ENCODE measurements around the gene ELFN1. TPM values are rescaled to one million over a fixed set of nuclear protein-coding genes. Genes with fewer than 3 reads are reported as not detected.
"Not testable (repeated sequence)": the region's sequence is repeated elsewhere in the genome, so short reads cannot be mapped to it uniquely, and the experiment has no call there.

The ELFN1 gene
- total RNA-seq, 6 donors from 2014 or later, result 0.11 to 3.0 (median 0.30) TPM; not detected in 1

GRCh38 chr7:1716263-1717094 lies 46.4 kb downstream of the ELFN1 start:
- Histone ChIP-seq H3K9me3 (no peaks in the 10 kb centered on the region), H3K27me3 (peaks cover 0 to 4% (median 0%) of the 10 kb centered on the region in 4 donors), H3K4me3 (no peak overlapping the region), H3K27ac (no peak overlapping the region), H3K36me3 (no peaks in the 10 kb centered on the region), H3K4me1 (peaks cover 0 to 14% (median 3%) of the 10 kb centered on the region in 4 donors)
- TF ChIP-seq CTCF (IDR thresholded peaks at IDR 0.05), result no peak
- no peak for TF ChIP-seq POLR2A (IDR thresholded peaks at IDR 0.05)
- no peak for TF ChIP-seq EP300 (IDR thresholded peaks at IDR 0.05)
- TF ChIP-seq POLR2AphosphoS5 (IDR thresholded peaks at IDR 0.05), result no peak
- 63 to 64% methylated on average over 15 to 19 of the region's 20 CpGs for WGBS, 2 donors
- DNase-seq, result peak in 1 of 2 donors; percentile 59
- no peak for ATAC-seq (ENCODE audit: low FRiP score in 2 of 2)

GRCh38 chr7:1717095-1717483 lies 47.0 kb downstream of the ELFN1 start:
- H3K4me1 ChIP-seq, result peaks cover 0 to 14% (median 3%) of the 10 kb centered on the region in 4 donors
- no peaks in the 10 kb centered on the region for H3K9me3 ChIP-seq
- no peak for TF ChIP-seq POLR2AphosphoS5 (IDR thresholded peaks at IDR 0.05)
- ATAC-seq (ENCODE audit: low FRiP score in 2 of 2), result no peak
- WGBS, 2 donors, result 84 to 87% methylated on average over 10 of the region's 10 CpGs
- no peak overlapping the region for H3K4me3 ChIP-seq
- no peak for DNase-seq
- H3K36me3 ChIP-seq, result no peaks in the 10 kb centered on the region
- H3K27me3 ChIP-seq, result peaks cover 0 to 4% (median 0%) of the 10 kb centered on the region in 4 donors
- H3K27ac ChIP-seq, result no peak overlapping the region

- Histone ChIP-seq H3K27ac (no peak overlapping the region), H3K4me1 (peaks cover 0 to 13% (median 3%) of the 10 kb centered on the region in 4 donors), H3K9me3 (no peaks in the 10 kb centered on the region), H3K36me3 (no peaks in the 10 kb centered on the region), H3K27me3 (peaks cover 0 to 4% (median 0%) of the 10 kb centered on the region in 4 donors), H3K4me3 (no peak overlapping the region)
- 92 to 94% methylated on average over 15 of the region's 15 CpGs for WGBS, 2 donors
- TF ChIP-seq EP300 (IDR thresholded peaks at IDR 0.05), result no peak
- TF ChIP-seq POLR2AphosphoS5 (IDR thresholded peaks at IDR 0.05), result no peak
- no peak for TF ChIP-seq POLR2A (IDR thresholded peaks at IDR 0.05)
- no peak for TF ChIP-seq CTCF (IDR thresholded peaks at IDR 0.05)
- DNase-seq, result no peak
- no peak for ATAC-seq (ENCODE audit: low FRiP score in 2 of 2)
Observed at GRCh38 chr7:1717903-1718676, 48.0 kb downstream of the ELFN1 start.

- H3K4me3 ChIP-seq; DNase-seq; H3K36me3 ChIP-seq; ATAC-seq (ENCODE audit: low FRiP score in 2 of 2); H3K27me3 ChIP-seq; H3K9me3 ChIP-seq; H3K27ac ChIP-seq; H3K4me1 ChIP-seq: not testable (repeated sequence)
- WGBS, 2 donors, result 50 to 77% methylated on average over 3 to 5 of the region's 10 CpGs
Observed at GRCh38 chr7:1718850-1719249, 48.8 kb downstream of the ELFN1 start.

- H3K27me3 ChIP-seq; H3K9me3 ChIP-seq; H3K36me3 ChIP-seq; DNase-seq; H3K27ac ChIP-seq; ATAC-seq (ENCODE audit: low FRiP score in 2 of 2); H3K4me1 ChIP-seq; H3K4me3 ChIP-seq: not testable (repeated sequence)
- whole genome bisulfite sequencing, 2 donors, result 49% methylated on average over 8 of the region's 13 CpGs; no CpG with 5 or more reads in 1 of the 2 donors
Observed at GRCh38 chr7:1719256-1719655, 49.2 kb downstream of the ELFN1 start.

- ATAC-seq (ENCODE audit: low FRiP score in 2 of 2) (no peak), DNase-seq (no peak)
- H3K4me1 ChIP-seq, result no peaks in the 10 kb centered on the region
- TF ChIP-seq POLR2A (IDR thresholded peaks at IDR 0.05) (no peak), CTCF (IDR thresholded peaks at IDR 0.05) (no peak), EP300 (IDR thresholded peaks at IDR 0.05) (no peak), POLR2AphosphoS5 (IDR thresholded peaks at IDR 0.05) (no peak)
- H3K27ac ChIP-seq, result no peak overlapping the region
- H3K9me3 ChIP-seq, result no peaks in the 10 kb centered on the region
- 52 to 74% methylated on average over 7 of the region's 7 CpGs for WGBS, 2 donors
- peaks cover 0 to 4% (median 0%) of the 10 kb centered on the region in 4 donors for H3K27me3 ChIP-seq
- no peaks in the 10 kb centered on the region for H3K36me3 ChIP-seq
- no peak overlapping the region for H3K4me3 ChIP-seq
Observed at GRCh38 chr7:1719913-1720312, 49.8 kb downstream of the ELFN1 start.
